Gastroesophageal sphincter (tissue), 3 donors: ENCODE results near the gene CHSY1.

Source experiments
- CTCF ChIP-seq, 4 experiments: fragments of 200-600 bp in 2 of 4; fragments of 450-650 bp in 2 of 4; sonication (generic) in 1 of 4; IDR thresholded peaks; one replicate each; pipeline ENCODE4 v1.5.1; 2017 to 2019; ENCODE audit warnings: antibody characterized with exemption in 4 of 4, mild to moderate bottlenecking in 2 of 4, moderate library complexity in 2 of 4
- EP300 ChIP-seq: sonication (generic); formaldehyde crosslinking; IDR thresholded peaks from one replicate; pipeline ENCODE4 v1.6.1; 2017; ENCODE audit warnings: antibody characterized with exemption, mild to moderate bottlenecking
- POLR2A ChIP-seq, 2 donors: fragments of 450-650 bp; IDR thresholded peaks; one replicate each; pipeline ENCODE4 v1.6.1; 2017; ENCODE audit warnings: antibody characterized with exemption in 2 of 2, mild to moderate bottlenecking in 2 of 2, moderate library complexity in 1 of 2
- POLR2AphosphoS5 ChIP-seq: sonication (generic); formaldehyde crosslinking; IDR thresholded peaks from one replicate; pipeline ENCODE4 v1.6.1; 2017; ENCODE audit warnings: antibody characterized with exemption

- TF ChIP-seq CTCF (IDR thresholded peaks at IDR 0.05) (no peak), POLR2A (IDR thresholded peaks at IDR 0.05) (no peak), EP300 (no peak), POLR2AphosphoS5 (no peak)
These were observed 53.0 kb downstream of the CHSY1 start for GRCh38 chr15:101198800-101199199.
